RWPE2 (cell line): ENCODE results near the gene RPL22.
A peak's percentile ranks its signal among the peaks of the same experiment; 100 is the strongest.

Source experiments
- ATAC-seq: fragments of 200-7000 bp; cut with Tn5 transposase; 3 replicates; pipeline ENCODE4 v1.9.1; 2021; ENCODE audit warnings: low read depth
- DNase-seq: peaks from one replicate; pipeline ENCODE4 v3.0.0-alpha.2; 2020; ENCODE audit warnings: low spot score
- H3K27ac ChIP-seq: fragments of 450-650 bp; 2 replicates; pipeline ENCODE4 v1.5.1; 2017; ENCODE audit warnings: mild to moderate bottlenecking; ENCODE audit not compliant: poor library complexity, severe bottlenecking
- H3K27me3 ChIP-seq: fragments of 250-450 bp; sonication (Bioruptor Pico); 2 replicates; pipeline ENCODE4 v1.5.1; 2021; ENCODE audit warnings: mild to moderate bottlenecking, moderate library complexity; ENCODE audit not compliant: insufficient read depth, poor library complexity, severe bottlenecking
- H3K36me3 ChIP-seq: fragments of 250-450 bp; sonication (Bioruptor Pico); 2 replicates; pipeline ENCODE4 v1.5.1; 2020; ENCODE audit warnings: low read depth, mild to moderate bottlenecking, moderate library complexity
- H3K4me1 ChIP-seq: fragments of 250-450 bp; sonication (Bioruptor Pico); 2 replicates; pipeline ENCODE4 v1.5.1; 2021; ENCODE audit warnings: mild to moderate bottlenecking, moderate library complexity; ENCODE audit not compliant: insufficient read depth, poor library complexity, severe bottlenecking
- H3K4me3 ChIP-seq: fragments of 250-450 bp; sonication (Bioruptor Pico); 2 replicates; pipeline ENCODE4 v1.5.1; 2021; ENCODE audit warnings: mild to moderate bottlenecking, moderate library complexity; ENCODE audit not compliant: severe bottlenecking
- H3K9me3 ChIP-seq: fragments of 250-450 bp; sonication (Bioruptor Pico); 2 replicates; pipeline ENCODE4 v1.5.1; 2021; ENCODE audit warnings: mild to moderate bottlenecking, moderate library complexity; ENCODE audit not compliant: severe bottlenecking
- TF ChIP-seq, protein P1 (sequence below): fragments of 450-650 bp; IDR thresholded peaks from one replicate; pipeline ENCODE4 v1.5.1; 2017; ENCODE audit warnings: mild to moderate bottlenecking, moderate library complexity; ENCODE audit not compliant: poor library complexity, severe bottlenecking

RPL22 gene

DNA sequence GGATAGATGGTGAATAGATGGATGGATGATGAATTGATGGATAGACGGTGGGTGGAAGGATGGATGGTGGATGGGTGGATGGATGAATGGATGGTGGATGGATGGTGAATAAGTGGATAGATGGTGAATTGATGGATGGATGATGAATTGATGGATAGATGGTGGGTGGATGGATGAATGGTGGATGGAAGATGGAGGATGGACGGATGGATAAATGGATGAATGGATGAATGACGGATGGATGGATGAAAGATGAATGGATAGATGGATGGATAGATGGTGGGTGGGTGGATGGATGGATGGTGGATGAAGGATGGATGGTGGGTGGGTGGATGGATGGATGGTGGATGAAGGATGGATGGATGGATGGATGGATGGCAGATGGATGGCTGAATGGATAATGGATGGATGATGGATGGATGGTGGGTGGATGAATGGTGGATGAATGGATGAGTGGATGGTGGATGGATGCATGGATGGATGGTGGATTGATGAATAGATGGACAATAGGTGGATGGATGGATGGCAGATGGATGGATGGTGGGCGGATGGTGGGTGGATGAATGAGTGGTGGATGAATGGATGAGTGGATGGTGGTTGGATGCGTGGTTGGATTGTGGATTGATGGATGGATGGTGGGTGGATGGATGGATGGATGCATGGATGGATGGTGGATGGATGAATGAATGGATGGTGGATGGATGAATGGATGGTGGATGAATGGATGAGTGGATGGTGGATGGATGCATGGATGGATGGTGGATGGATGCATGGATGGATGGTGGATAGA is 24.6 kb downstream of the RPL22 start:
- no peak for ATAC-seq
- TF ChIP-seq, protein P1, sequence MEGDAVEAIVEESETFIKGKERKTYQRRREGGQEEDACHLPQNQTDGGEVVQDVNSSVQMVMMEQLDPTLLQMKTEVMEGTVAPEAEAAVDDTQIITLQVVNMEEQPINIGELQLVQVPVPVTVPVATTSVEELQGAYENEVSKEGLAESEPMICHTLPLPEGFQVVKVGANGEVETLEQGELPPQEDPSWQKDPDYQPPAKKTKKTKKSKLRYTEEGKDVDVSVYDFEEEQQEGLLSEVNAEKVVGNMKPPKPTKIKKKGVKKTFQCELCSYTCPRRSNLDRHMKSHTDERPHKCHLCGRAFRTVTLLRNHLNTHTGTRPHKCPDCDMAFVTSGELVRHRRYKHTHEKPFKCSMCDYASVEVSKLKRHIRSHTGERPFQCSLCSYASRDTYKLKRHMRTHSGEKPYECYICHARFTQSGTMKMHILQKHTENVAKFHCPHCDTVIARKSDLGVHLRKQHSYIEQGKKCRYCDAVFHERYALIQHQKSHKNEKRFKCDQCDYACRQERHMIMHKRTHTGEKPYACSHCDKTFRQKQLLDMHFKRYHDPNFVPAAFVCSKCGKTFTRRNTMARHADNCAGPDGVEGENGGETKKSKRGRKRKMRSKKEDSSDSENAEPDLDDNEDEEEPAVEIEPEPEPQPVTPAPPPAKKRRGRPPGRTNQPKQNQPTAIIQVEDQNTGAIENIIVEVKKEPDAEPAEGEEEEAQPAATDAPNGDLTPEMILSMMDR: no peak
- Histone ChIP-seq H3K4me3 (no peak overlapping the region), H3K9me3 (no peaks in the 10 kb centered on the region), H3K27me3 (peaks cover 19% of the 10 kb centered on the region), H3K27ac (no peak overlapping the region), H3K36me3 (no peaks in the 10 kb centered on the region), H3K4me1 (no peaks in the 10 kb centered on the region)
- DNase-seq: no peak

DNA sequence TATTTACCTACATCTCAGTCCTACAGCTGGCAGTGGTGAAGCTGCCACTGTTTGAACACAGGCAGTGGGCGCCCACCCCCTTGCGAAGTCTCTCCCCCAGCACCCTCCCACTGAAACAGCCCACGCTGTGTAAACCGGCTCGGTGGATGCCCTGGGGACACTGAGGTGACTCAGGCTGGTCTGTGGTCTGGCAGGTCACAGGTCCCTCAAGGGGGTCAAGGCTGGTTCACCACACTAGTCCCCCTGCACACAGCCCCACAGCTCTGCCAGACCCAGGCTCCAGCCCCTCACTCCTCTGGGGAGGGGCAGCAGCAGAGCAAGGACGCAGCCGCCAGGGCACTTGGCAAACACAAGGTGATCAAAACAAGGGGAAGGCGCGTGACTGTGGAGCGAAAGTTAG is 26.8 kb downstream of the RPL22 start:
- no peak for ATAC-seq

DNA sequence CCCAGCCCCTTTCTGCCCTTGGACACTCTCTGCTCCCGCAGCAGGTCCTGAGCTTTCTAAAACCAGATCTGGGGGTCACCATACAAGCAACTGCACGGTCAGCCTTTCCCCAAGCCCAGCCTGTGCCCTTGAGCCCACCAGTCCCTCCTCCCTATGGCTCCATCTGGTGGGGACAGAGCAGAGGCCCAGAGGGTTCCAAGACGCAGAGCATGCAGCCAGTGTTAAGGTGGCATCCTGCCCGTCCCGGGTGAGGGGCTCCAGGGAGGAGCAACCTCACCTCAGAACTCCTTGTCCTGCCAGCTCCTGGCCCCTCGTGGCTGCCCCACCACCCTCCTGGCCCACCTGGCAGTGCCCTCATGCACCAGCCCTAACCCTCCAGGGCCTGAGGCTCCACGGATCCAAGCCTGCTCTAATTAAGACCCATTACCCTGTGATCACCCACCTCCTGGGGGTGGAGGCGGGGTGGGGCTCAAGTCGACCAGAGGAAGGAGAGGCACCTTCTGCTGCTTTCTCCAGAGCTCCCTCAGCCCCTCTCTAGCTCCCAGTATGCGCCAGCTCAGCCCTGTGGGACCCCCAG is 27.8 kb downstream of the RPL22 start:
- ATAC-seq: peak; percentile 58; the same call in 2 of the 3 replicates
- Histone ChIP-seq H3K27ac (no peak overlapping the region), H3K4me1 (no peaks in the 10 kb centered on the region), H3K4me3 (no peak overlapping the region), H3K36me3 (no peaks in the 10 kb centered on the region), H3K9me3 (no peaks in the 10 kb centered on the region), H3K27me3 (no peaks in the 10 kb centered on the region)
- TF ChIP-seq, protein P1: no peak
- no peak for DNase-seq

More for the DNA sequence above, 26.8 kb downstream of the RPL22 start:
- Histone ChIP-seq H3K36me3 (no peaks in the 10 kb centered on the region), H3K4me1 (no peaks in the 10 kb centered on the region), H3K9me3 (no peaks in the 10 kb centered on the region), H3K4me3 (no peak overlapping the region), H3K27ac (no peak overlapping the region), H3K27me3 (peaks cover 1% of the 10 kb centered on the region)
- DNase-seq: no peak
- TF ChIP-seq, protein P1: no peak

DNA sequence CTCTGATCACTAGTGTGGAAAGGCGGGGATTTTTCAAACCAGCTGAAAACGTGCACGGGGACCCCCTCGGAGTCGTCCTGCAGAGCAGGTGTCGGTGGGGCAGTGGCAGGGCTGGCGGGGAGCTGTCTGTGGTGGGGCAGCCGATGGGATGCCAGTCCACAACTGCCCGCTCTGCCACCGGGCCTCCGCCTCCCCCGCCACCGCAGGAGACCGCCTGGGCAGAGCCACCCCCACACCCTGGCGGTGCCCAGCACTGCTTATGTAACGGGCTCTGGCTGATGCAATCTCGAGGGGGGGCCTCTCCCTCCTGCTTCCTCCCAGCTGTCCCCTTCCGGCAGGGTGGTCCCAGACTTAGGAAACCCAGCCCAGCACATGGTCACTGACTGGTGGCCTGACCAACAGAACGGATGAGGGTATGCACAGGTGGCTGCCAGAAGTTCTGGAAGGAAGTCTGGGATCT is 28.6 kb downstream of the RPL22 start:
- Histone ChIP-seq H3K36me3 (no peaks in the 10 kb centered on the region), H3K4me3 (no peak overlapping the region), H3K27ac (no peak overlapping the region), H3K27me3 (no peaks in the 10 kb centered on the region), H3K9me3 (no peaks in the 10 kb centered on the region), H3K4me1 (no peaks in the 10 kb centered on the region)
- ATAC-seq: no peak
- TF ChIP-seq, protein P1: no peak
- DNase-seq: no peak
